B cell (primary cell): Measurements from ENCODE around the gene IER5L. TPM values are rescaled to one million over a fixed set of nuclear protein-coding genes. Genes with fewer than 3 reads are reported as not detected.

ENCODE experiments used
- ATAC-seq: fragments of 200-7000 bp; cut with Tn5 transposase; one replicate; pipeline ENCODE4 v1.10.0; 2021; ENCODE audit warnings: low read depth, mild to moderate bottlenecking, moderate number of reproducible peaks, moderate library complexity
- CTCF ChIA-PET: fragments of 350-600 bp; sonication (Branson Sonifier 250); formaldehyde crosslinking; loops from one replicate; lab custom pipeline; 2021; ENCODE audit warnings: antibody characterized with exemption, inconsistent platforms; lab: Charles Lee
- POLR2A ChIA-PET: fragments of 350-600 bp; sonication (Branson Sonifier 250); formaldehyde crosslinking; loops from one replicate; lab custom pipeline; 2021; ENCODE audit warnings: antibody characterized with exemption; lab: Charles Lee
- DNase-seq: peaks from one replicate; pipeline ENCODE4 v3.0.0; 2013
- H2AFZ ChIP-seq: 2 replicates; pipeline ENCODE4 v1.6.1; 2012; ENCODE audit warnings: mild to moderate bottlenecking, low read depth, low read length; ENCODE audit not compliant: insufficient read depth, poor library complexity, severe bottlenecking
- H3K27ac ChIP-seq, 2 donors: 1 replicate in 1 of 2; 2 replicates in 1 of 2; pipeline ENCODE4 v1.5.1; 2012 to 2013; ENCODE audit warnings: low read length in 2 of 2, mild to moderate bottlenecking in 2 of 2, moderate library complexity in 1 of 2
- H3K27me3 ChIP-seq, 4 experiments: fragments of 200-600 bp in 1 of 4; sonication (generic) in 1 of 4; replicated peaks in 1 of 4; 1 replicate in 2 of 4; 2 replicates in 2 of 4; pipeline versions ENCODE4 v1.6.1 to v1.7.0; 2013 to 2016; ENCODE audit warnings: low read length in 3 of 4, mild to moderate bottlenecking in 2 of 4, mixed read lengths in 1 of 4, moderate library complexity in 1 of 4; ENCODE audit not compliant: insufficient read depth in 4 of 4, control insufficient read depth in 3 of 4; ENCODE audit errors: control extremely low read depth in 1 of 4
- H3K36me3 ChIP-seq, 2 experiments: replicated peaks in 1 of 2; 1 replicate in 1 of 2; 2 replicates in 1 of 2; pipeline versions ENCODE4 v1.6.1 to v1.7.1; 2013; ENCODE audit warnings: low read length in 1 of 2; ENCODE audit not compliant: insufficient read depth in 2 of 2, control insufficient read depth in 1 of 2; ENCODE audit errors: control extremely low read depth in 1 of 2, extremely low read depth in 1 of 2
- H3K4me1 ChIP-seq, 2 donors: fragments of 200-600 bp in 1 of 2; sonication (generic) in 1 of 2; 1 replicate in 1 of 2; 2 replicates in 1 of 2; pipeline versions ENCODE4 v1.5.1 to v1.6.1; 2013 to 2017; ENCODE audit warnings: low read length in 2 of 2; ENCODE audit not compliant: control insufficient read depth in 2 of 2, insufficient read depth in 2 of 2
- H3K4me2 ChIP-seq: replicated peaks from 2 replicates; pipeline ENCODE3; 2012; ENCODE audit warnings: mild to moderate bottlenecking, low read depth, low read length; ENCODE audit not compliant: poor library complexity, severe bottlenecking
- H3K4me3 ChIP-seq, 5 experiments: fragments of 200-600 bp in 1 of 5; sonication (generic) in 1 of 5; 1 replicate in 3 of 5; 2 replicates in 2 of 5; pipeline versions ENCODE4 v1.5.1 to v1.7.0; 2011 to 2016; ENCODE audit warnings: low read length in 4 of 5, mild to moderate bottlenecking in 4 of 5, low read depth in 2 of 5, control low read depth in 1 of 5, moderate library complexity in 1 of 5; ENCODE audit not compliant: insufficient read depth in 1 of 5; ENCODE audit errors: control extremely low read depth in 1 of 5, extremely low read depth in 1 of 5
- H3K79me2 ChIP-seq: fragments of 200-600 bp; sonication (generic); one replicate; pipeline ENCODE4 v1.6.0; 2016; ENCODE audit warnings: low read length; ENCODE audit not compliant: control insufficient read depth, insufficient read depth
- H3K9ac ChIP-seq: fragments of 200-600 bp; sonication (generic); 2 replicates; pipeline ENCODE4 v1.6.1; 2017; ENCODE audit warnings: mild to moderate bottlenecking, low read length, moderate library complexity
- H3K9me3 ChIP-seq, 3 donors: one replicate each; pipeline versions ENCODE4 v1.6.1 to v1.7.1; 2013; ENCODE audit warnings: low read length in 2 of 3; ENCODE audit not compliant: control insufficient read depth in 2 of 3, insufficient read depth in 1 of 3; ENCODE audit errors: control extremely low read depth in 1 of 3
- H4K20me1 ChIP-seq: 2 replicates; pipeline ENCODE4 v1.6.0; 2012; ENCODE audit warnings: mild to moderate bottlenecking, low read length; ENCODE audit not compliant: insufficient read depth, control insufficient read depth, poor library complexity, severe bottlenecking
- H3K27ac Mint-ChIP-seq: one replicate; pipeline ENCODE4 v1.8.0; 2021; ENCODE audit warnings: mixed read lengths
- H3K27me3 Mint-ChIP-seq: one replicate; pipeline ENCODE4 v1.8.0; 2021; ENCODE audit warnings: mixed read lengths
- H3K4me1 Mint-ChIP-seq: one replicate; pipeline ENCODE4 v1.8.0; 2021; ENCODE audit warnings: mixed read lengths
- H3K4me3 Mint-ChIP-seq: one replicate; pipeline ENCODE4 v1.8.0; 2021; ENCODE audit warnings: mixed read lengths
- H3K9me3 Mint-ChIP-seq: one replicate; pipeline ENCODE4 v1.8.0; 2022; ENCODE audit warnings: mixed read lengths; ENCODE audit not compliant: insufficient read depth
- EZH2 ChIP-seq: IDR thresholded peaks from 2 replicates; pipeline ENCODE4 v1.6.1; 2012; ENCODE audit warnings: borderline replicate concordance, low read depth, mild to moderate bottlenecking, moderate library complexity, low read length; ENCODE audit not compliant: insufficient read depth, poor library complexity, severe bottlenecking
- WGBS: methylation state at CpG from one replicate; pipeline ENCODE4 v1.1.5; 2013; ENCODE audit warnings: missing lambda C conversion rate; ENCODE audit not compliant: insufficient coverage; 5-methylcytosine and 5-hydroxymethylcytosine counted together
- intact Hi-C: fragments of 100-400 bp; cut with micrococcal nuclease; formaldehyde crosslinking; loops from one replicate; pipeline ENCODE4 v1.10.0; 2022
- polyA plus RNA-seq: library from polyadenylated mRNA; depleted of rRNA; stranded (reverse); fragments of >200 nt; gene quantifications from 2 replicates; pipeline ENCODE4 v1.2.3, GENCODE V29; 2012
- total RNA-seq, 2 donors: library from RNA; stranded (reverse); fragments of 120-200 nt in 1 of 2; gene quantifications; 1 replicate in 1 of 2; 2 replicates in 1 of 2; pipeline versions ENCODE4 v1.2.3 to v1.2.4, GENCODE V29; 2013 to 2022
- TF ChIP-seq, protein P1 (sequence below): fragments of 200-600 bp; IDR thresholded peaks from one replicate; pipeline ENCODE4 v1.8.0; 2022; ENCODE audit warnings: antibody characterized with exemption, mild to moderate bottlenecking

Gene IER5L
- total and polyA plus RNA-seq, 2 donors (not counting 1 experiment from before 2014, with no cell fraction given), result 1.5 to 12.9 TPM

DNA sequence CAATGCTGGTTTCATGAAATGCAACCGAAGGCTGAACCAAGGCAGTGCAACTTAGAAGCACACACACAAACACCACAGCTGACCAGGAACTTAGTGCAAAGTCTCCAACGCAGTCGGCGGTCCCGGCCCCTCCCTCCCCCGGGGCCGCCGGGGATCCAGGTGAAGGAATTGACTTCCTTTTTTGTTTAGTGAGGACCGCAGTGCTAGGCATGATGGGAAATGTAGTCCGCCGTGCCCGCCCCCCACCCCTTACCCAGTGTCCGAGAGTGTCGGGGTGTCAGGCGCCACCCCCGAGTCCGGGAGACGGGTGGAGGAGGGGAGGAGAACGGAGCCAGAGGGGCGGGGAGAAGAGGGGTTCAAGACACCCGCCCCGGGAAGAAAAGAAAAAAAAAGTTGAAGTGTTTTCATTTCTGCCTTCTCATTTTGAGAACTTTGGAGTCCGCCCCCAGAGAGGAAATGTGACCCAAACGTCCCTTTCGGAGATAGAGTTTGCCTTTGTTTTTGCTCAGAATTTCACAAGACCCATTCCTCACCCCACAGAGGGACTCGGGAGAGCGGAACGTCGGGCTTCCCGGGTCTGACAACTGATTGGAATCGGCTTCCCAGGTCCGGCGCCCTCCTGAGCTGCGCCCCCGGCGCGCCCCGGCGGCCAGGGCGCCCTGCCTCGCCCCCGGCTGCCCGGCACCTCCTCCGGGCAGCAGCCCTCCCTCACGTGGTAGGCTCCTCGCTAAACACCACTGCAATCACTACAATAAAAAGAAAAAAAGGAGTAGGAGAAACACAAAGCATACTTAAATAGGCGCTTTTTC lies 2.0 kb downstream of the IER5L start:
- Histone ChIP-seq H3K9ac (peak overlapping the region; percentile 72), H2AFZ (peak overlapping the region; percentile 91), H3K4me1 (peaks cover 22 to 34% of the 10 kb centered on the region in 2 donors), H3K27ac (no peak overlapping the region), H3K36me3 (no peaks in the 10 kb centered on the region), H4K20me1 (no peaks in the 10 kb centered on the region), H3K4me3 (peak overlapping the region; percentile 50 to 94 (median 69)), H3K4me2 (peak overlapping the region; percentile 100), H3K27me3 (peaks cover 0 to 31% (median 18%) of the 10 kb centered on the region in 4 experiments), H3K79me2 (no peaks in the 10 kb centered on the region), H3K9me3 (no peaks in the 10 kb centered on the region)
- ATAC-seq (peak; percentile 16), DNase-seq (peak; percentile 82)
- 1% methylated on average over 18 of the region's 47 CpGs for WGBS
- ChIA-PET POLR2A (interaction anchor here (2.5 to 3.3 kb wide), 2 partner anchors 37 to 208 kb away, joined by 8 to 15 read pairs; no protein-coding TSS in a partner anchor), CTCF (interaction anchor here (0.6 to 22.0 kb wide), 5 partner anchors 38 to 448 kb away, joined by 3 to 382 read pairs (median 26); partner anchors contain the start of gene NTMT1)
- intact Hi-C loops, result loop anchor here (1.0 to 10.0 kb wide), 4 partner anchors 35 to 450 kb away; partner anchors contain the start of gene NTMT1
- Mint-ChIP-seq H3K4me3 (peak overlapping the region; percentile 93), H3K27me3 (peaks cover 19% of the 10 kb centered on the region), H3K9me3 (no peaks in the 10 kb centered on the region), H3K27ac (peak overlapping the region; percentile 69), H3K4me1 (peaks cover 22% of the 10 kb centered on the region)
- TF ChIP-seq EZH2, result no peak
- TF ChIP-seq, protein P1, sequence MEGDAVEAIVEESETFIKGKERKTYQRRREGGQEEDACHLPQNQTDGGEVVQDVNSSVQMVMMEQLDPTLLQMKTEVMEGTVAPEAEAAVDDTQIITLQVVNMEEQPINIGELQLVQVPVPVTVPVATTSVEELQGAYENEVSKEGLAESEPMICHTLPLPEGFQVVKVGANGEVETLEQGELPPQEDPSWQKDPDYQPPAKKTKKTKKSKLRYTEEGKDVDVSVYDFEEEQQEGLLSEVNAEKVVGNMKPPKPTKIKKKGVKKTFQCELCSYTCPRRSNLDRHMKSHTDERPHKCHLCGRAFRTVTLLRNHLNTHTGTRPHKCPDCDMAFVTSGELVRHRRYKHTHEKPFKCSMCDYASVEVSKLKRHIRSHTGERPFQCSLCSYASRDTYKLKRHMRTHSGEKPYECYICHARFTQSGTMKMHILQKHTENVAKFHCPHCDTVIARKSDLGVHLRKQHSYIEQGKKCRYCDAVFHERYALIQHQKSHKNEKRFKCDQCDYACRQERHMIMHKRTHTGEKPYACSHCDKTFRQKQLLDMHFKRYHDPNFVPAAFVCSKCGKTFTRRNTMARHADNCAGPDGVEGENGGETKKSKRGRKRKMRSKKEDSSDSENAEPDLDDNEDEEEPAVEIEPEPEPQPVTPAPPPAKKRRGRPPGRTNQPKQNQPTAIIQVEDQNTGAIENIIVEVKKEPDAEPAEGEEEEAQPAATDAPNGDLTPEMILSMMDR, result no peak
